ENCODE data around the gene TMEM14B. TPM values are rescaled to one million over a fixed set of nuclear protein-coding genes. Genes with fewer than 3 reads are reported as not detected.
"Not testable (repeated sequence)": the region's sequence is repeated elsewhere in the genome, so short reads cannot be mapped to it uniquely, and the experiment has no call there.

TMEM14B gene
- 86.1 and 89.4 TPM in 2 replicates for total RNA-seq

GRCh38 chr6:10747251-10747972 is at the start of gene TMEM14B:
Gene TMEM14B (plus strand): TSS chr6:10747805. CDS start chr6:10749246, 1,441 bp downstream.
- intact Hi-C loops (cut with micrococcal nuclease): loop anchor here (1.0 to 5.0 kb wide), 10 partner anchors 12 to 789 kb away; partner anchors contain the start of genes C6orf52, MAK, PAK1IP1 and SMIM13

DNA sequence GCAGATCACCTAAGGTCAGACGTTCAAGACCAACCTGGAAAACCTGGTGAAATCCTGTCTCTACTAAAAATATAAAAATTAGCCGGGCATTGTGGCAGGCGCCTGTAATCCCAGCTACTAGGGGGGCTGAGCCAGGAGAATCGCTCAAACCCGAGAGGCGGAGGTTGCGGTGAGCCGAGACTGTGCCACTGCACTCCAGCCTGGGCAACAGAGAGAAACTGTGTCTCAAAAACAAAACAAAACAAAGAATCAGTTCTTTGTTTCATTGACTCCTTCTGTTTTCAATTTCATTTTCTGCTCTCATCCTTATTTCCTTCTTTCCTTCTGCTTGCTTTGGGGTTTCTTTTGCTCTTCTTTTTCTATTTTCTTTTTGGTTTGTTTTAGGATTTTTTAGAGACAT is 33.6 kb upstream of the TMEM14B start:
- intact Hi-C loops (cut with micrococcal nuclease): no loop called here

- intact Hi-C loops (cut with micrococcal nuclease): loop anchor here (1.0 kb wide), 1 partner anchor 25 kb away; the partner anchor contains the start of genes C6orf52 and PAK1IP1
Observed at GRCh38 chr6:10719296-10719963, 28.2 kb upstream of the TMEM14B start.

DNA sequence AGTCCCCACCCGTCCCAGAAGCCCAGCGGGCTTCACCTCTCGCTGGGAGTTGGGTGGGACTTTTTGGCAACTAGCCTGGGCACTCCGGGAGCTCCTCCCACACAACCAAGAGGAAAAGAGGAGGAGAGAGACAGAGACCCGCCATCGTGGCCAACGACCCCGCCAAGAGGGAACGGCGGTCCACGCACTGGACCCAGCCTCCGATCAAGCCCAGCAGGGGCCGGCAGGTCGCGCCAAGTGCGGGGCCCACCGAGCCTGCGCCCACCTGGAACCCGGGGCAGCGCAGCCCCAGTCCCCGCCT is 27.7 kb upstream of the TMEM14B start:
- intact Hi-C loops (cut with micrococcal nuclease): loop anchor here (1.0 to 5.0 kb wide), 2 partner anchors 26 to 308 kb away; partner anchors contain the start of genes C6orf52 and PAK1IP1

DNA sequence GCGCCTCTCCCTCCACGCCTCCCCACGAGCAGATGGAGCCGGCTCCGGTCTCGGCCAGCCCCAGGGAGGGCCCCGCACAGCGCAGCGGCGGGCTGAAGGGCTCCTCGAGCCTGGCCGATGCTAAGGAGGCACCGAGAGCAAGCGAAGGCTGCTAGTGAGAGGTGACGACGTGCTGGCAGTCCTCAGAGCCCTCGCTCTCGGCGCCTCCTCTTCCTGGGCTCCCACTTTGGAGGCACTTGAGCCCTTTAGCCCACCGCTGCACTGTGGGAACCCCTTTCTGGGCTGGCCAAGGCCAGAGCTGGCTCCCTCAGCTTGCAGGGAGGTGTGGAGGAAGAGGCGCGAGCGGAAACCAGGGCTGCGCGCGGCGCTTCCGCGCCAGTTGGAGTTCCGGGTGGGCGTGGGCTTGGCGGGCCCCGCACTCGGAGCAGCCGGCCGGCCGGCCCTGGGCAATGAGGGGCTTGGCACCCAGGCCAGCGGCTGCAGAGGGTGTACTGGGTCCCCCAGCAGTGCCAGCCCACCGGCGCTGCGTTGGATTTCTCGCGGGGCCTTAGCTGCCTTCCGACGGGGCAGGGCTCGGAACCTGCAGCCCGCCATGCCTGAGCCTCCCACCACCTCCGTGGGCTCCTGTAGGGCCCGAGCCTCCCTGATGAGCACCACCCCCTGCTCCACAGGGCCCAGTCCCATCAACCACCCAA is 27.2 kb upstream of the TMEM14B start:
- intact Hi-C loops (cut with micrococcal nuclease): loop anchor here (5.0 kb wide), 1 partner anchor 308 kb away; no protein-coding TSS in a partner anchor

GRCh38 chr6:10720960-10721849 is 26.4 kb upstream of the TMEM14B start:
- intact Hi-C loops (cut with micrococcal nuclease): loop anchor here (1.0 to 5.0 kb wide), 2 partner anchors 309 to 372 kb away; partner anchors contain the start of gene SMIM13

DNA sequence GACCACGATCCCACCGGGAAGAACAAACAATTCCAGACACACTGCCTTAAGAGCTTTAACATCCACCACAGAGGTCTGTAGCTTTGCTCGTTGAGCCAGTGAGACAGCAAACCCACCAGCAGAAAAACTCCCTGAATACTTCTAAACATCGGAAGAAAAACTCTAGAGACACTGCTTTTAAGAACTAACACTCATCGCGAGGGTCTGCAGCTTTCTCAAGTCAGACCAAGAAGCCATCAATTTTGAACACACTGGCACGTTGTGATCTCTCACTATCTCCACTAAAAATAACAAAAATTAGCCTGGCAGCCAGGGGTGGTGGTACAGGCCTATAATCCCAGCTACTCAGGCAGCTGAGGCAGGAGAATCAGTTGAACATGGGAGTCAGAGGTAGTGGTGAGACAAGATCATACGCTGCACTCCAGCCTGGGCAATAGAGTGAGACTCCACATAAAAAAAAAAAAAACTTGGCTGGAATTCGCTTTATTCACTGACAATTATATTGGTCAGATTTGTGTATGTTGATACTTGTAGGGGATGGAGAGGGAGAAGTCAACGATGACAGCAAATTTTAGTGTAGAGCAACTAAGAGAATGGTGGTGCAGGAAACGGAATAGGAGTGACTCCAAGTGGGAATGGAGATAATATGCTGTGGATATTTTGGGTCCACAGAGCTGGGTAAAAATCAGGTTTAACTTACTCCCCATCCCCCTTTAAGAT is 25.6 kb upstream of the TMEM14B start:
- intact Hi-C loops (cut with micrococcal nuclease): loop anchor here (1.0 to 5.0 kb wide), 4 partner anchors 13 to 371 kb away; partner anchors contain the start of gene SMIM13

DNA sequence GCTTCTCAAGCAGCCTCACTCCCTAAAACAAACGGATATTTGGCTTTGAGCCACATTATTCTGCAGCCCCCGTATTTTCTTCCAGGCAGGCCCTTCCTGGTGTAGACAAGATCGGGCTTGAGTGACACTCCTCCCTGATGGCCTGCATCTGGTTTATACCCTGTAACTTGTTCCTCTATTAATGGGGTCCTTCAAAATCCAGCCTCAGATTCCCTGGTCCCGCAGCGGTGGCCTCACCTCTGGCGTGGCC is 25.1 kb upstream of the TMEM14B start:
- intact Hi-C loops (cut with micrococcal nuclease): loop anchor here (2.0 to 5.0 kb wide), 3 partner anchors 14 to 310 kb away; no protein-coding TSS in a partner anchor

DNA sequence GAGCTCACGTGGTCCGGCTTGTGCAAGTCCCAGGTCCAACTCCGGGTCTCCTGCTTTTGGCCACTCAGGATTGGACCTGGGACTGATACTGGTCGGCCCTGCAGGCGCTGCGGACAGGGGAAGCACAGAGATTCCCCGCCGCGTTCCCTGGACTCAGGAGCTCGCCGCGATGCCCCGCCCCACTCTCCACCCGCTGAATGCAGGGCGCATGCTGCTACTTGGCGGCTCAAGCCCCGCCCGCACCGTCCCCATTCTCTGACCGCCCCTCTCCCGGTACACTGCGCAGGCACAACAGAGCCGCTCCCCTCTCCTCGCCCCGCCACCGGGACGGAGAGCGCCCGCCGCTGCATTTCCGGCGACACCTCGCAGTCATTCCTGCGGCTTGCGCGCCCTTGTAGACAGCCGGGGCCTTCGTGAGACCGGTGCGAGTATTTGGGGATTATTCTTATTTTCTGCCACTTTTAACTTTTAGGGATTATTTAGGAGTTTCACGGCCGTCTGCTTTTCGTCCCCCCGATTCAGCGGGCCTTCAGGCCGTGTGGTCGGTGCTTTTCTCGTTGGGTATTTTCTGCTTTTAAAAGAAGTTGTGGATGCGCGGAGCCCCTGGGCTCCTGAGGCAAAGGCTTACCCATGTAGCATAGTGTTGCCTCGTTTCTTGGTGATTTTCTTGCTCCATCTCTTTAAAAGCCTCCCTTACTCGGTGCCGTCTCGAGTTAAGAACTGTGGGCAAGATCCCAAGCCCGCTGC is 24.6 kb upstream of the TMEM14B start, which contains the start of gene TMEM14C:
Gene TMEM14C, plus strand, starts transcription at position 251 of the 747 bp plus-strand sequence. CDS start 1,544 bp downstream, outside the sequence.
- intact Hi-C loops (cut with micrococcal nuclease): loop anchor here (1.0 to 5.0 kb wide), 10 partner anchors 14 to 311 kb away; partner anchors contain the start of genes MAK and TMEM14B

DNA sequence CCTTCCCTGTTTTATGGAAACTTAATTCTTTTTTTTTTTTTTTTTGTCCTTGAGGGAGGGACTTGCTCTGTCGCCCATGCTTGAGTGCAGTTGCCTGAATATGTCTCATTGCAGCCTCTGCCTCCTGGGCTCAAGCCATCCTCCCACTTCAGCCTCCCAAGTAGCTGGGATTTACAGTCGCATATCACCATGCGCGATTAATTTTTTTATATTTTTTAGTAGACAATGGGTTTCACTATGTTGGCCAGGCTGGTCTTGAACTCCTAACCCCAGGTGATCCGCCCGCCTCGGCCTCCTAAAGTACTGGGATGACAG is 24.1 kb upstream of the TMEM14B start:
- intact Hi-C loops (cut with micrococcal nuclease): loop anchor here (1.0 to 5.0 kb wide), 10 partner anchors 15 to 311 kb away; partner anchors contain the start of genes MAK and TMEM14B

GRCh38 chr6:10725044-10725443 is 22.6 kb upstream of the TMEM14B start:
- intact Hi-C loops (cut with micrococcal nuclease): no loop called here

GRCh38 chr6:10725716-10726115 is 21.9 kb upstream of the TMEM14B start:
- intact Hi-C loops (cut with micrococcal nuclease): no loop called here

DNA sequence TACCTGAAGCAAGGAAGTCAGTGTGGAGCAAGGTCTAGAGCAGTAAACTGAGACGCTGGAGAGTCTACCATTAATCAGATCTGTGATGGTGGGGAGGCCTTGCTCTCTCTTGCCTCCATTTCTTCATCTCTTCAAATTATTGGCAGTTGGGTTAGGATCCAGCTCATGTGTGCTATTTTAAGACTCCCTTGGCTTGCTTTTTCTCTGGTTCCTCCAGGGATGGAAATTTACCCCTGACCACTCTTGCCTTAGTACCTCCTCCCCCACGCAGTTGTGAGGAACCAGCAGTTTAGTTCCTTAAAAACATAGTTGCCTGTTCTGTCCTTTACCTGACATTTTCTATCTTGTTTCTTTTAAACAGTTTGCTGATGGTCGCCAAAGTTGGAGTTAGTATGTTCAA is 17.4 kb upstream of the TMEM14B start:
- intact Hi-C loops (cut with micrococcal nuclease): no loop called here

DNA sequence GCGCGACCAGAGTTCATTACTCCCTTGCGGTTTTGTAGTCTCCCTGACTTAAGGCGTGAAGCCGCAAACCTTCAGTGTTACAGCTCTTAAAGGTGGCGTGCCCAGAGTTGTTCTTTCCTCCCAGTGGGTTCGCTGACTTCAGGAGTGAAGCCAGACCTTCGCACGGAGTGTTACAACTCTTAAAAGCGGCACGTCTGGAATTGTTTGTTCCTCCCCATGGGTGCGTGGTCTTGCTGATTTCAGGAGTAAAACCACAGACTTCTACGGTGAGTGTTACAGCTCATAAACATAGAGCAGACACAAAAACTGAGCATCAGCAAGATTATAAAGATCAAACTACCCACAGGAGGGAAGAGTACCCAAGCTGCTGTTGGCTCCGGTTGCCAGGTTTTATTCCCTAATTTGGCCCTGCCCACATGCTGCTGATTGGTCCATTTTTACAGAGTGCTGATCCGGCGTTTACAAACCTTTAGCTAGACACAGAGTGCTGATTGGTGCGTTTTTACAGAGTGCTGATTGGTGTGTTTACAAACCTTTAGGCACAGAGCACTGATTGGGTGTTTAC is 14.4 kb upstream of the TMEM14B start:
- intact Hi-C loops (cut with micrococcal nuclease): no loop called here

DNA sequence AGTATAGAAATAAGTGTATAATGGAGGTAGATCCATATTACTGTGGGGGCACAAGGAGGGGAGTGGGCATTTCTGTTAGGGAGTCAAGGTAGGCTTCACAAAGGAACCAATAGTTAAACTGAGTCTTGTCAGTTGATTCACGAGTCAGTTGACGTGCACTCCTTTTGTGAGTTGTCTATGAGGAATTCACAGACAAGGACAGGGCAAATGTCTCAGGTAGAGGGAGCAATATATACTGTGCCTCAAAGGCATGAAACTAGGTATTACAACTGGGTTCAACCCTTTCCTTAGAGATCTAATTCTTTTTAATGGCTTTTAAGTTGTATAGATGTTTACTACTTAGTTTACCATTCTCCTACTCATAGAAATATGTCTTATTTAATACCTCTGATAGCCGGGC is 13.7 kb upstream of the TMEM14B start:
- intact Hi-C loops (cut with micrococcal nuclease): no loop called here

GRCh38 chr6:10736731-10737130 is 10.9 kb upstream of the TMEM14B start:
- intact Hi-C loops (cut with micrococcal nuclease): no loop called here

DNA sequence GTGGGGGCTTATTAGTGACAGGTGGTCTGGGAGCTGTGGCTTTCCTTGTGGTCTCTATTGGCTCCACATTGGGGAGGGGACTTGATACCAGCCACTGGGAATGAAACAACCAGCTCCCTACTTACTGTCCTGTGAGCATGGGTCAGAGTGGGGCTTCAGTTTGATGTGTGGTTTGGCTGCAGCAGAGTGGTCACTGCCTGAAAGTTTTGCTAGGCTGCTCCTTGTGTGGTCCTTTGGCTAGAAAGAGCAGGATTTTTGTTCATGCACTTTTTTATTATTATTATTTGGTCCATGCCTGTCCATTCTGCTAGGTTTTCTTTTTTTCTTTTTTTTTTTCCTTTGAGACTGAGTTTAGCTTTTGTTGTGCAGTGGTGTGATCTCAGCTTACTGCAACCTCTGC is 7.5 kb upstream of the TMEM14B start:
- intact Hi-C loops (cut with micrococcal nuclease): no loop called here

GRCh38 chr6:10741643-10742042 is 6.0 kb upstream of the TMEM14B start:
- intact Hi-C loops (cut with micrococcal nuclease): not testable (repeated sequence)

DNA sequence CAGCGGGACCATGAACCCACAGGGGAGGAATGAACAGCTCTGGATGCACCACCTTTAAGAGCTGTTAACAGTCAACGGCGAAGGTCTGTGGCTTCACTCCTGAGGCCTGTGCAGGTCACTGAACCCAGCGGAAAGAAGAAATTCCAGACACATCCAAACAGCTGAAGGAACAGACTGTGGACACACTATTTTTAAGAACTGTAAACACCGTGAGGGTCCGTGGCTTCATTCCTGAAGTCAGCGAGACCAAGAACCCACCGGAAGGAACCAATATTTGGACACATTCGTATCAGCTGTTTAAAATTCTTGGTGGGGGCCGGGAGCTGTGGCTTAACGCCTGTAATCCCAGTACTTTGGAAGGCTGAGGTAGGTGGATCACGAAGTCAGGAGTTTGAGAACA is 5.4 kb upstream of the TMEM14B start:
- intact Hi-C loops (cut with micrococcal nuclease): no loop called here

Measured in T-helper 1 cell treated with Interleukin-12 subunit alpha and Interleukin-12 subunit beta and Interleukin-4 antibody, amounts not matched to agents 30 ng/mL and 1 ng/mL, for 36 hours (primary cell).